ENCODE measurements around the gene SNX33. TPM values are rescaled to one million over a fixed set of nuclear protein-coding genes. Genes with fewer than 3 reads are reported as not detected.
A peak's percentile ranks its signal among the peaks of the same experiment; 100 is the strongest.
"Not testable (repeated sequence)": the region's sequence is repeated elsewhere in the genome, so short reads cannot be mapped to it uniquely, and the experiment has no call there.

SNX33 gene
- total RNA-seq, 1 experiment from 2014 or later: 9.3 TPM

GRCh38 chr15:75699961-75700874, 52.5 kb downstream of the SNX33 start:
- peak; percentile 90 for DNase-seq (ENCODE audit: low spot score)

- not testable (repeated sequence) for DNase-seq (ENCODE audit: low spot score)
These were observed 53.6 kb downstream of the SNX33 start for GRCh38 chr15:75701071-75702003.

- no peak for DNase-seq (ENCODE audit: low spot score)
These were observed 54.7 kb downstream of the SNX33 start for GRCh38 chr15:75702436-75702835.

GRCh38 chr15:75703440-75704262, 55.9 kb downstream of the SNX33 start:
- DNase-seq (ENCODE audit: low spot score): not testable (repeated sequence)

- no peak for DNase-seq (ENCODE audit: low spot score)
These were observed 56.5 kb downstream of the SNX33 start for GRCh38 chr15:75704263-75704615.

- DNase-seq (ENCODE audit: low spot score): no peak
These were observed 56.9 kb downstream of the SNX33 start for GRCh38 chr15:75704618-75705017.

GRCh38 chr15:75705375-75705774, 57.7 kb downstream of the SNX33 start:
- not testable (repeated sequence) for DNase-seq (ENCODE audit: low spot score)

- DNase-seq (ENCODE audit: low spot score): no peak
These were observed 58.4 kb downstream of the SNX33 start for GRCh38 chr15:75705854-75706681.

GRCh38 chr15:75706682-75706954, 58.9 kb downstream of the SNX33 start:
- DNase-seq (ENCODE audit: low spot score): no peak

GRCh38 chr15:75709458-75709857, 61.7 kb downstream of the SNX33 start:
- DNase-seq (ENCODE audit: low spot score): not testable (repeated sequence)

- not testable (repeated sequence) for DNase-seq (ENCODE audit: low spot score)
These were observed 63.2 kb downstream of the SNX33 start for GRCh38 chr15:75710874-75711273.

- peak; percentile 41 for DNase-seq (ENCODE audit: low spot score)
These were observed 63.8 kb downstream of the SNX33 start for GRCh38 chr15:75711495-75711894.

Other genes with a start within 250 kb of the SNX33 start
- 12.8 and 19.2 TPM in 2 replicates for gene SIN3A, start 196.2 kb upstream of the SNX33 start, total RNA-seq (2014; rRNA removed; shearing (Covaris generic))
- gene PTPN9, start 68.6 kb upstream of the SNX33 start, total RNA-seq (2014; rRNA removed; shearing (Covaris generic)): 19.2 and 21.1 TPM in 2 replicates
- gene SNUPN, start 22.2 kb upstream of the SNX33 start, total RNA-seq (2014; rRNA removed; shearing (Covaris generic)): 39.3 and 53.6 TPM in 2 replicates
- gene IMP3, start 7.7 kb upstream of the SNX33 start, total RNA-seq (2014; rRNA removed; shearing (Covaris generic)): 103 and 141 TPM in 2 replicates
- gene CSPG4, start 64.9 kb downstream of the SNX33 start, total RNA-seq (2014; rRNA removed; shearing (Covaris generic)): 132 and 171 TPM in 2 replicates
- gene UBE2Q2, start 195.5 kb downstream of the SNX33 start, total RNA-seq (2014; rRNA removed; shearing (Covaris generic)): 36.6 and 36.9 TPM in 2 replicates

Data from A172 (cell line).